ENCODE data around the gene STK16. TPM values are rescaled to one million over a fixed set of nuclear protein-coding genes. Genes with fewer than 3 reads are reported as not detected.
A peak's percentile ranks its signal among the peaks of the same experiment; 100 is the strongest.

The STK16 gene
- total RNA-seq, 2 donors from 2014 or later, result 30.1 to 35.8 TPM

DNA sequence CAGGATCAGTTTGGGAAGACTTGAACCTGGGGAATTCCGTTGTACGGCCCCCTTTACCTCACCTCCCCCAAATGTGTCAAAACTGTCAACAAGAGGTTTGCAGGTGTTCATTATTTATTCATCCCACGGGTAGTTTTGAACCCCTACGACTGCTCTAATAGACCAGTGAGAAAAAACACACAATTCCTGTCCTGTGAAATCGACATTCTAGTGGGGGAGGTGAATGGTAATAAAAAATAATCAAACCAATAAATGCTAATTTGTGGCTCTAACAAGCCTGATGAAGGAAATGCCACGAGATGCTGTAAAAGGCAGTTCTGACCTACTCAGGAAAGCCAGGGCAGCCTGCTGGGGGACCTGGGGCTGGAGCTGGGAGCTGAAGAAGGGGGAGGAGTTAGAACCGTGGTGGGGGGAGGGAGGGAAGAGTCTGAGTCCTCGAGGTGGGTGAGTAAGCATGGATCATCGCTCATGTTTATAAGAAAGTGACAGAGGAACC lies 33.4 kb downstream of the STK16 start:
- Histone ChIP-seq H3K9ac (ENCODE audit: low read depth in 2 of 2, low read length in 2 of 2) (peak overlapping the region; percentile 88 to 90), H3K4me3 (peak overlapping the region; percentile 53), H3K4me1 (peaks cover 6% of the 10 kb centered on the region), H3K27ac (peak overlapping the region; percentile 97), H3K36me3 (no peaks in the 10 kb centered on the region), H3K9me3 (no peaks in the 10 kb centered on the region), H3K27me3 (no peaks in the 10 kb centered on the region)
- TF ChIP-seq, protein P1, sequence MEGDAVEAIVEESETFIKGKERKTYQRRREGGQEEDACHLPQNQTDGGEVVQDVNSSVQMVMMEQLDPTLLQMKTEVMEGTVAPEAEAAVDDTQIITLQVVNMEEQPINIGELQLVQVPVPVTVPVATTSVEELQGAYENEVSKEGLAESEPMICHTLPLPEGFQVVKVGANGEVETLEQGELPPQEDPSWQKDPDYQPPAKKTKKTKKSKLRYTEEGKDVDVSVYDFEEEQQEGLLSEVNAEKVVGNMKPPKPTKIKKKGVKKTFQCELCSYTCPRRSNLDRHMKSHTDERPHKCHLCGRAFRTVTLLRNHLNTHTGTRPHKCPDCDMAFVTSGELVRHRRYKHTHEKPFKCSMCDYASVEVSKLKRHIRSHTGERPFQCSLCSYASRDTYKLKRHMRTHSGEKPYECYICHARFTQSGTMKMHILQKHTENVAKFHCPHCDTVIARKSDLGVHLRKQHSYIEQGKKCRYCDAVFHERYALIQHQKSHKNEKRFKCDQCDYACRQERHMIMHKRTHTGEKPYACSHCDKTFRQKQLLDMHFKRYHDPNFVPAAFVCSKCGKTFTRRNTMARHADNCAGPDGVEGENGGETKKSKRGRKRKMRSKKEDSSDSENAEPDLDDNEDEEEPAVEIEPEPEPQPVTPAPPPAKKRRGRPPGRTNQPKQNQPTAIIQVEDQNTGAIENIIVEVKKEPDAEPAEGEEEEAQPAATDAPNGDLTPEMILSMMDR (IDR thresholded peaks at IDR 0.05), result no peak
- DNase-seq, result no peak
- intact Hi-C loops (cut with DNase I), result no loop called here

- peak within 1 kb of the TSS; percentile 88 to 90 for H3K9ac ChIP-seq (ENCODE audit: low read depth in 2 of 2, low read length in 2 of 2)
- peaks cover 6% of the 10 kb centered on the region for H3K4me1 ChIP-seq
- DNase-seq, result peak; percentile 99
- H3K27me3 ChIP-seq, result no peaks in the 10 kb centered on the region
- TF ChIP-seq, protein P1 (IDR thresholded peaks at IDR 0.05), result no peak
- no peaks in the 10 kb centered on the region for H3K36me3 ChIP-seq
- H3K4me3 ChIP-seq, result peak within 1 kb of the TSS; percentile 53
- intact Hi-C loops (cut with DNase I), result no loop called here
- H3K9me3 ChIP-seq, result no peaks in the 10 kb centered on the region
- peak within 1 kb of the TSS; percentile 97 for H3K27ac ChIP-seq
These were observed 34.1 kb downstream of the STK16 start, which contains the start of gene DNAJB2 for GRCh38 chr2:219279151-219279915. DNAJB2 (plus strand) TSS chr2:219279366; CDS start chr2:219279834, 468 bp downstream.

- H3K4me1 ChIP-seq, result peaks cover 6% of the 10 kb centered on the region
- peak overlapping the region; percentile 97 for H3K27ac ChIP-seq
- TF ChIP-seq, protein P1 (IDR thresholded peaks at IDR 0.05), result no peak
- H3K27me3 ChIP-seq, result no peaks in the 10 kb centered on the region
- intact Hi-C loops (cut with DNase I), result no loop called here
- H3K9ac ChIP-seq (ENCODE audit: low read depth in 2 of 2, low read length in 2 of 2), result peak overlapping the region; percentile 88 to 90
- no peaks in the 10 kb centered on the region for H3K36me3 ChIP-seq
- peak overlapping the region; percentile 53 for H3K4me3 ChIP-seq
- no peak for DNase-seq
- no peaks in the 10 kb centered on the region for H3K9me3 ChIP-seq
These were observed 34.7 kb downstream of the STK16 start for GRCh38 chr2:219279916-219280516.

GRCh38 chr2:219280651-219281050 lies 35.4 kb downstream of the STK16 start:
- no peaks in the 10 kb centered on the region for H3K9me3 ChIP-seq
- no peak for DNase-seq
- TF ChIP-seq, protein P1 (IDR thresholded peaks at IDR 0.05), result no peak
- no peak overlapping the region for H3K27ac ChIP-seq
- peaks cover 6% of the 10 kb centered on the region for H3K4me1 ChIP-seq
- intact Hi-C loops (cut with DNase I), result no loop called here
- no peak overlapping the region for H3K9ac ChIP-seq (ENCODE audit: low read depth in 2 of 2, low read length in 2 of 2)
- no peak overlapping the region for H3K4me3 ChIP-seq
- H3K27me3 ChIP-seq, result no peaks in the 10 kb centered on the region
- H3K36me3 ChIP-seq, result no peaks in the 10 kb centered on the region

DNA sequence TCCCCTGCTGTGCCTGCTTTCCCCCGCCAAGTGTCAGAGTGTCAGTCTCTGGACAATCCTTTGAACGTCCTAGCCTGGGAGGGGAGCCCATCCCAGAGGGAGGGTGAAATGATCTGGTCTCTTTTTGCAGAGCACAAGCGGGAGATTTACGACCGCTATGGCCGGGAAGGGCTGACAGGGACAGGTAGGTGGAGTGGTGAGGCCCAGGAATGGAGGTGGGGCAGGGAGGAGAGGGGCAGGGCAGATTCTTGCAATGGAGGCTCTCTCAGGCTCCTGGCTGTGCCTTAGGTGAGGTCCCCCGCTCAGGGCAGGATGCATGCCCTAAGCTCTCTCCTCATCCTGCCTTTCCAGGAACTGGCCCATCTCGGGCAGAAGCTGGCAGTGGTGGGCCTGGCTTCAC lies 36.3 kb downstream of the STK16 start:
- Histone ChIP-seq H3K9me3 (no peaks in the 10 kb centered on the region), H3K27me3 (no peaks in the 10 kb centered on the region), H3K4me1 (peaks cover 6% of the 10 kb centered on the region), H3K9ac (ENCODE audit: low read depth in 2 of 2, low read length in 2 of 2) (no peak overlapping the region), H3K36me3 (no peaks in the 10 kb centered on the region), H3K4me3 (no peak overlapping the region), H3K27ac (no peak overlapping the region)
- intact Hi-C loops (cut with DNase I), result no loop called here
- TF ChIP-seq, protein P1 (IDR thresholded peaks at IDR 0.05), result no peak
- no peak for DNase-seq
